ENCODE data around the gene GRK5.

The GRK5 gene

DNA sequence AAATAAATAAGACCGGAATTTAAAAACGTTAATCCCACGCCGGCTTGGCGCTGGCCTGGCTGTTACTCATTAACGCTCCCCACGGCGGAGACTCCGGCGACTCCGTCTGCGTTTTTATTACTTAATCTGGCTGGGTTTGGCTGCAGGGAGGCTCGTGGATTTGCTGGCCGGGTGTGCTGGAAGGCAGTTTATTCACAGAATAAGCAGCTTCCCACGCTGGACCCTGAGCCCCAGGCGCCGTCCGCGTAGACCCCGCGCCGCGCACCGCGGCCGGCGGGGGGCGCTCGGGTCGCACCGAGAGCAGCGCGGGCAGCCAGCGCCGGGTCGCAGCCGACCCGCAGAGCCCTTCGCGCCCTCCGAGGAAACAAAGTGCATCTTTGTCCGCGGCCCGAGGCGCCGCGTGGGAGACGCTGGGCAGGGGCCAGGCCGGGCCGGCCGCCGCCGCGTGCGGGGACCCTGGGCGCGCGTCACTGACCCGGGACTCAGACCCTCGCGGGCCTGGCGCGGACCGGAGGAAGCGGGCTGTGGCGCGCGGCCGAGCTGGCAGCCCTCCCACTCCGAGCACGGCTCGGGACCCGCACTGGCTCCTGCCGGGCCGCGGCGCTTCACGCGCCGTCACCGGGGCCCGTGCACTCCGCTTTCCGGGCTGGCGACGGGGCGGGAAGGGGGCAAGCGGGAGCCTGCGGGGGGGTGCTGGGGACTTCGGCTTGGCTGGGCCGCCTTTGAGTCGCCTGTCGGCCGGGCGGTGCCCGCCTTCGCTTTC, 587 bp upstream of the GRK5 start:
- H3K14ac ChIP-seq (ENCODE audit: low read length), result peak overlapping the region; percentile 50
- no peak overlapping the region for H2BK12ac ChIP-seq (ENCODE audit: low read length)
- H3K18ac ChIP-seq (ENCODE audit: low read length), result peak overlapping the region; percentile 99
- H3K27me3 ChIP-seq (ENCODE audit: control insufficient read depth in 3 of 3, insufficient read depth in 3 of 3, low read depth in 1 of 3, low read length in 3 of 3), result no peaks in the 10 kb centered on the region
- H3K4me2 ChIP-seq (ENCODE audit: insufficient read depth, low read length, poor library complexity, severe bottlenecking), result peak overlapping the region; percentile 97
- H3K4me3 ChIP-seq (ENCODE audit: low read length in 2 of 2), result peak overlapping the region; percentile 59 to 92
- H2AK5ac ChIP-seq (ENCODE audit: low read depth, low read length), result peak overlapping the region; percentile 64
- H3K79me1 ChIP-seq (ENCODE audit: low read depth, low read length), result no peaks in the 10 kb centered on the region
- no CpG with 5 or more reads among the region's 97 CpGs for WGBS, 2 donors (ENCODE audit: extremely low coverage in 2 of 2, insufficient read length in 2 of 2, insufficient replicate concordance in 1 of 2)
- H2BK15ac ChIP-seq (ENCODE audit: low read length), result peak overlapping the region; percentile 70
- peak overlapping the region; percentile 91 for H2AFZ ChIP-seq (ENCODE audit: low read length)
- no peak overlapping the region for H4K8ac ChIP-seq (ENCODE audit: low read depth, low read length)
- no peak overlapping the region for H4K91ac ChIP-seq (ENCODE audit: low read depth, low read length, poor library complexity)
- H3K27ac ChIP-seq (replicated peaks; ENCODE audit: low read length), result peak overlapping the region; percentile 79
- H2BK5ac ChIP-seq (ENCODE audit: low read length), result peak overlapping the region; percentile 91
- no peak overlapping the region for H3K4ac ChIP-seq (ENCODE audit: low read length)
- peak; percentile 73 for DNase-seq (ENCODE audit: low spot score)
- no peaks in the 10 kb centered on the region for H3K9me3 ChIP-seq (replicated peaks in 1 of 2; ENCODE audit: control insufficient read depth in 2 of 2, insufficient read depth in 1 of 2, low read depth in 1 of 2, low read length in 2 of 2)
- no peaks in the 10 kb centered on the region for H3K36me3 ChIP-seq (replicated peaks in 1 of 2; ENCODE audit: control insufficient read depth in 2 of 2, insufficient read depth in 2 of 2, low read length in 2 of 2)
- no peak overlapping the region for H2BK120ac ChIP-seq (ENCODE audit: low read depth, low read length)
- H3K9ac ChIP-seq (ENCODE audit: low read depth, low read length, poor library complexity), result peak overlapping the region; percentile 90
- H3K4me1 ChIP-seq (ENCODE audit: control insufficient read depth in 2 of 2, insufficient read depth in 1 of 2, low read depth in 1 of 2, low read length in 2 of 2), result peaks cover 22 to 39% of the 10 kb centered on the region in 2 donors
- H3K23ac ChIP-seq (ENCODE audit: low read depth, low read length, poor library complexity), result no peak overlapping the region

DNA sequence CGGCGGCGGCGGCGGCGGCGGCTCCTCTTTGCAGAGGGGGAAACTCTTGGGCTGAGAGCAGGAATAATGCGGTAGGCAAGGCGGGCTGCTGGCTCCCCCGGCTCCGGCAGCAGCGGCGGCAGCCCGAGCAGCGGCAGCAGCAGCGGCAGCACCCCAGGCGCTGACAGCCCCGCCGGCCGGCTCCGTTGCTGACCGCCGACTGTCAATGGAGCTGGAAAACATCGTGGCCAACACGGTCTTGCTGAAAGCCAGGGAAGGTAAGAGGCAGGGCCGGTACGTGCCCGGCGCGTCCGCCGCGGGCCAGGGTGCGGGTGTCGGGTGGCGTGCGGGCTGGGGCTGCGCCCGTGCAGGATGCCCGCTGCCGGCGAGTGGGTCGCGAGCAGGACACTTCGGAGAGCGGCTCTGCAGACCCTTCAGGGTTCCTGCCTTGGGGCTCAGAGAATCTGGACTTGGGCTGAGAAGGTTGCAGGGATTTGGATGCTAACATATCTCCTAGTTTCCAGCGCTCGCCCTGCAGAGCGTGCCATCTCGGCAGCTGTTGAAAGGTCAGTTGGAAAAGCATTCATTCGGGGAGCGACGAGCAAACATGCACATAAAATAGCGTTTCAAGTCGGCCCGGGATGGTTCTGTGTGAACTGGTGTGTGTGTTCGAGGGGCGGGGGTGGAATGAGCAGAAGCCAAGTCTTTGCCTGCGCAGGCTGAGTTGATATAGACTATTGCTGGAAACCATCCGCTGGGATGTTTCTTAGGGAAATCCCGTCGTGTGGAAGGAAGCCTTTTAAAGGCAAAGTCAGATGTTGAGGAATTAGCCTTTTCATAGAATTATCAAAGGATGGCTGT, 562 bp downstream of the GRK5 start:
- H3K9ac ChIP-seq (ENCODE audit: low read depth, low read length, poor library complexity), result peak overlapping the region; percentile 97
- H2BK15ac ChIP-seq (ENCODE audit: low read length), result peak overlapping the region; percentile 86
- no peak overlapping the region for H3K4ac ChIP-seq (ENCODE audit: low read length)
- no peak overlapping the region for H2AK5ac ChIP-seq (ENCODE audit: low read depth, low read length)
- no peak overlapping the region for H2BK120ac ChIP-seq (ENCODE audit: low read depth, low read length)
- H2BK5ac ChIP-seq (ENCODE audit: low read length), result no peak overlapping the region
- no peak overlapping the region for H2BK12ac ChIP-seq (ENCODE audit: low read length)
- H4K91ac ChIP-seq (ENCODE audit: low read depth, low read length, poor library complexity), result no peak overlapping the region
- H3K14ac ChIP-seq (ENCODE audit: low read length), result peak overlapping the region; percentile 43
- peak overlapping the region; percentile 97 for H3K4me2 ChIP-seq (ENCODE audit: insufficient read depth, low read length, poor library complexity, severe bottlenecking)
- no CpG with 5 or more reads among the region's 62 CpGs for WGBS, 2 donors (ENCODE audit: extremely low coverage in 2 of 2, insufficient read length in 2 of 2, insufficient replicate concordance in 1 of 2)
- peak overlapping the region; percentile 47 for H3K27ac ChIP-seq (replicated peaks; ENCODE audit: low read length)
- peak overlapping the region; percentile 85 for H2AFZ ChIP-seq (ENCODE audit: low read length)
- peak overlapping the region; percentile 59 to 93 for H3K4me3 ChIP-seq (ENCODE audit: low read length in 2 of 2)
- no peak overlapping the region for H4K8ac ChIP-seq (ENCODE audit: low read depth, low read length)
- H3K9me3 ChIP-seq (replicated peaks in 1 of 2; ENCODE audit: control insufficient read depth in 2 of 2, insufficient read depth in 1 of 2, low read depth in 1 of 2, low read length in 2 of 2), result no peaks in the 10 kb centered on the region
- H3K36me3 ChIP-seq (replicated peaks in 1 of 2; ENCODE audit: control insufficient read depth in 2 of 2, insufficient read depth in 2 of 2, low read length in 2 of 2), result no peaks in the 10 kb centered on the region
- peaks cover 18 to 37% of the 10 kb centered on the region in 2 donors for H3K4me1 ChIP-seq (ENCODE audit: control insufficient read depth in 2 of 2, insufficient read depth in 1 of 2, low read depth in 1 of 2, low read length in 2 of 2)
- H3K27me3 ChIP-seq (ENCODE audit: control insufficient read depth in 3 of 3, insufficient read depth in 3 of 3, low read depth in 1 of 3, low read length in 3 of 3), result no peaks in the 10 kb centered on the region
- peak overlapping the region; percentile 92 for H3K18ac ChIP-seq (ENCODE audit: low read length)
- peak; percentile 58 for DNase-seq (ENCODE audit: low spot score)
- H3K79me1 ChIP-seq (ENCODE audit: low read depth, low read length), result no peaks in the 10 kb centered on the region
- peak overlapping the region; percentile 8 for H3K23ac ChIP-seq (ENCODE audit: low read depth, low read length, poor library complexity)

GRCh38 chr10:119208553-119208940, 1.2 kb downstream of the GRK5 start:
- H3K27me3 ChIP-seq (ENCODE audit: control insufficient read depth in 3 of 3, insufficient read depth in 3 of 3, low read depth in 1 of 3, low read length in 3 of 3), result no peaks in the 10 kb centered on the region
- no peak overlapping the region for H3K4ac ChIP-seq (ENCODE audit: low read length)
- no peak overlapping the region for H3K23ac ChIP-seq (ENCODE audit: low read depth, low read length, poor library complexity)
- no peak overlapping the region for H3K27ac ChIP-seq (replicated peaks; ENCODE audit: low read length)
- no peaks in the 10 kb centered on the region for H3K36me3 ChIP-seq (replicated peaks in 1 of 2; ENCODE audit: control insufficient read depth in 2 of 2, insufficient read depth in 2 of 2, low read length in 2 of 2)
- no peaks in the 10 kb centered on the region for H3K9me3 ChIP-seq (replicated peaks in 1 of 2; ENCODE audit: control insufficient read depth in 2 of 2, insufficient read depth in 1 of 2, low read depth in 1 of 2, low read length in 2 of 2)
- no peak overlapping the region for H3K9ac ChIP-seq (ENCODE audit: low read depth, low read length, poor library complexity)
- no peaks in the 10 kb centered on the region for H3K79me1 ChIP-seq (ENCODE audit: low read depth, low read length)
- H2BK5ac ChIP-seq (ENCODE audit: low read length), result no peak overlapping the region
- no peak overlapping the region for H2AK5ac ChIP-seq (ENCODE audit: low read depth, low read length)
- H3K4me2 ChIP-seq (ENCODE audit: insufficient read depth, low read length, poor library complexity, severe bottlenecking), result peak overlapping the region; percentile 97
- peaks cover 15 to 33% of the 10 kb centered on the region in 2 donors for H3K4me1 ChIP-seq (ENCODE audit: control insufficient read depth in 2 of 2, insufficient read depth in 1 of 2, low read depth in 1 of 2, low read length in 2 of 2)
- H2BK120ac ChIP-seq (ENCODE audit: low read depth, low read length), result no peak overlapping the region
- H3K14ac ChIP-seq (ENCODE audit: low read length), result no peak overlapping the region
- no peak for DNase-seq (ENCODE audit: low spot score)
- WGBS, 2 donors (ENCODE audit: extremely low coverage in 2 of 2, insufficient read length in 2 of 2, insufficient replicate concordance in 1 of 2), result no CpG with 5 or more reads among the region's 3 CpGs
- H4K91ac ChIP-seq (ENCODE audit: low read depth, low read length, poor library complexity), result no peak overlapping the region
- H3K4me3 ChIP-seq (ENCODE audit: low read length in 2 of 2), result peak overlapping the region in 1 of 2 donors; percentile 59
- H2BK15ac ChIP-seq (ENCODE audit: low read length), result no peak overlapping the region
- H4K8ac ChIP-seq (ENCODE audit: low read depth, low read length), result no peak overlapping the region
- H2AFZ ChIP-seq (ENCODE audit: low read length), result peak overlapping the region; percentile 85
- no peak overlapping the region for H3K18ac ChIP-seq (ENCODE audit: low read length)
- H2BK12ac ChIP-seq (ENCODE audit: low read length), result no peak overlapping the region
